Astrocyte of the spinal cord (primary cell): ENCODE data around the gene CDKAL1.
"Not testable (repeated sequence)": the region's sequence is repeated elsewhere in the genome, so short reads cannot be mapped to it uniquely, and the experiment has no call there.

Experiments used
- DNase-seq: peaks from one replicate; pipeline ENCODE4 v3.0.0; 2011; ENCODE audit warnings: low read depth, low spot score
- H3K4me3 ChIP-seq: 2 replicates; pipeline ENCODE4 v1.5.1; 2011; ENCODE audit warnings: low read depth, mild to moderate bottlenecking, low read length, moderate library complexity
- CTCF ChIP-seq: IDR thresholded peaks from 2 replicates; pipeline ENCODE4 v1.5.1; 2012; ENCODE audit warnings: low read depth, mild to moderate bottlenecking, low read length, inconsistent platforms
- in situ Hi-C: cut with HindIII; loops from 2 replicates; pipeline ENCODE4 v1.10.0; 2017; ENCODE audit warnings: low sequenced_read_pairs

The CDKAL1 gene

DNA sequence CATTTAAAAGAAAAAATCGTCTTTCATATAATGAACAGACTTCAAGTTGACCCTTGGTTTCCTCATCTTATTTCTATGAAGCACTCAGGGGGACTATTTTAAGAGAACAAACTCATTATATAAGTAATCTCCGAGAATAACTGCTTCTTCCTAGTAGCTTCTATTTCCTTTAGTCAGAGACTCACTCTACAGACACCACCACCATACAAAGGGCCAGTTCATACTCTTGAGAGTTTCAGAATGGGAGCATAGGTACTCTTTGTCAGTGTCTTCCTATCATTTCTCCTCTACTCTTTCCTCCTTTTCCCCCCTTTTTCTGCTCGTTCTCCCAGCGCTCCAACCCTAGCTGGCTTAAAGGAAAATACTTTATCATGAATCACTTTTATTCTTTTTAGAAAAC lies 104.9 kb downstream of the CDKAL1 start:
- no peak for DNase-seq
- TF ChIP-seq CTCF = no peak
- in situ Hi-C loops = no loop called here
- H3K4me3 ChIP-seq = no peak overlapping the region

- DNase-seq = no peak
- TF ChIP-seq CTCF = no peak
- in situ Hi-C loops = no loop called here
- no peak overlapping the region for H3K4me3 ChIP-seq
Measured at GRCh38 chr6:20640181-20640580, 105.9 kb downstream of the CDKAL1 start.

- in situ Hi-C loops = no loop called here
- DNase-seq = no peak
- no peak for TF ChIP-seq CTCF
- H3K4me3 ChIP-seq = no peak overlapping the region
Measured at GRCh38 chr6:20642441-20642840, 108.2 kb downstream of the CDKAL1 start.

- in situ Hi-C loops = no loop called here
- no peak for TF ChIP-seq CTCF
- DNase-seq = no peak
- no peak overlapping the region for H3K4me3 ChIP-seq
Measured at GRCh38 chr6:20644667-20645370, 110.6 kb downstream of the CDKAL1 start.

GRCh38 chr6:20645572-20645971 lies 111.3 kb downstream of the CDKAL1 start:
- H3K4me3 ChIP-seq, in situ Hi-C loops, DNase-seq: not testable (repeated sequence)

GRCh38 chr6:20647585-20647984 lies 113.3 kb downstream of the CDKAL1 start:
- TF ChIP-seq CTCF = no peak
- DNase-seq = no peak
- in situ Hi-C loops = no loop called here
- no peak overlapping the region for H3K4me3 ChIP-seq

DNA sequence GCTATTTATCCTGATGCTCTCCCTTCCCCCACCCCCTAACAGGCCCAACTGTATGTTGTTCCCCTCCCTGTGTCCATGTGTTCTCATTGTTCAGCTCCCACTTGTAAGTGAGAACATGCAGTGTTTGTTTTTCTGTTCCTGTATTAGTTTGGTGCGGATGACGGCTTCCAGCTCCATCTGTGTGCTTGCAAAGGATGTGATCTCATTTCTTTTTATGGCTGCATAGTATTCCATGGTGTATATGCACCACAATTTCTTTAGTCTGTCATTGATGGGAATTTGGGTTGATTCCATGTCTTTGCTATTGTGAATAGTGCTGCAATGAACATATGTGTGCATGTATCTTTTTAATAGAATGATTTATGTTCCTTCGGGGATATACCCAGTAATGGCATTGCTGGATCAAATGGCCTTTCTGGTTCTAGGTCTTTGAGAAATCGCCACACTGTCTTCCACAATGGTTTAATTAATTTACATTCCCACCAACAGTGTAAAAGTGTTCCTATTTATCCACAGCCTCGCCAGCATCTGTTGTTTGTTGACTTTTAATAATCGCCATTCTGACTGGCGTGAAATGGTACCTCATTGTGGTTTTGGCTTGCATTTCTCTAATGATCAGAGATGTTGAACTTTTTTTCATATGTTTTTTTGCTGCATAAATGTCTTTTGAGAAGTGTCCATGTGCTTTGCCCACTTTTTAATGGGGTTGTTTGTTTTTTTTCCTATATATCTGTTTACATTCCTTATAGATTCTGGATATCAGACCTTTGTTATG lies 115.6 kb downstream of the CDKAL1 start:
- in situ Hi-C loops, DNase-seq, H3K4me3 ChIP-seq: not testable (repeated sequence)
